CD4-positive, CD25-positive, alpha-beta regulatory T cell (primary cell): Measurements from ENCODE around the gene CCSAP. TPM values are rescaled to one million over a fixed set of nuclear protein-coding genes. Genes with fewer than 3 reads are reported as not detected.

Experiments
- ATAC-seq, 2 donors: fragments of 150-1000 bp; cut with Tn5 transposase; one replicate each; pipeline ENCODE4 v1.10.0; 2021; ENCODE audit warnings: low read depth in 2 of 2, moderate number of reproducible peaks in 2 of 2, moderate library complexity in 1 of 2
- DNase-seq, 3 donors: peaks; one replicate each; pipeline versions ENCODE4 v3.0.0 to v3.0.0-alpha.2; 2012 to 2022; ENCODE audit warnings: mixed read lengths in 1 of 3
- H3K27ac ChIP-seq: one replicate; pipeline ENCODE4 v1.7.0; 2013; ENCODE audit warnings: mild to moderate bottlenecking, low read length; ENCODE audit not compliant: insufficient read depth, poor library complexity, severe bottlenecking
- H3K27me3 ChIP-seq: one replicate; pipeline ENCODE4 v1.7.0; 2013; ENCODE audit warnings: low read length; ENCODE audit not compliant: control insufficient read depth, insufficient read depth
- H3K36me3 ChIP-seq: one replicate; pipeline ENCODE4 v1.7.0; 2013; ENCODE audit warnings: mild to moderate bottlenecking, low read length, moderate library complexity; ENCODE audit not compliant: control insufficient read depth, insufficient read depth
- H3K4me1 ChIP-seq: 2 replicates; pipeline ENCODE4 v1.7.0; 2013; ENCODE audit warnings: mild to moderate bottlenecking, low read length; ENCODE audit not compliant: insufficient read depth, control insufficient read depth, poor library complexity, severe bottlenecking
- H3K4me3 ChIP-seq: one replicate; pipeline ENCODE4 v1.7.0; 2013; ENCODE audit warnings: low read depth, mild to moderate bottlenecking, low read length, moderate library complexity
- H3K9me3 ChIP-seq, 2 experiments: 1 replicate in 1 of 2; 2 replicates in 1 of 2; pipeline ENCODE4 v1.7.0; 2013; ENCODE audit warnings: low read length in 2 of 2, mild to moderate bottlenecking in 1 of 2, moderate library complexity in 1 of 2; ENCODE audit not compliant: control insufficient read depth in 2 of 2
- H3K27ac Mint-ChIP-seq, 3 donors: one replicate each; pipeline ENCODE4 v1.8.0; 2020 to 2022; ENCODE audit warnings: mild to moderate bottlenecking in 3 of 3, mixed read lengths in 3 of 3, moderate library complexity in 2 of 3
- H3K27me3 Mint-ChIP-seq: one replicate; pipeline ENCODE4 v1.8.0; 2022; ENCODE audit warnings: mild to moderate bottlenecking, mixed read lengths
- H3K36me3 Mint-ChIP-seq: one replicate; pipeline ENCODE4 v1.8.0; 2020; ENCODE audit warnings: mixed read lengths
- H3K4me1 Mint-ChIP-seq, 4 donors: one replicate each; pipeline ENCODE4 v1.8.0; 2020 to 2022; ENCODE audit warnings: mixed read lengths in 4 of 4, mild to moderate bottlenecking in 1 of 4
- H3K4me3 Mint-ChIP-seq, 4 donors: one replicate each; pipeline ENCODE4 v1.8.0; 2020 to 2022; ENCODE audit warnings: mild to moderate bottlenecking in 4 of 4, mixed read lengths in 4 of 4, moderate library complexity in 3 of 4
- H3K9me3 Mint-ChIP-seq, 7 donors: one replicate each; pipeline ENCODE4 v1.8.0; 2020 to 2022; ENCODE audit warnings: mixed read lengths in 7 of 7, mild to moderate bottlenecking in 3 of 7, moderate library complexity in 2 of 7
- polyA plus RNA-seq, 4 donors: library from polyadenylated mRNA; unstranded; fragments of 300-500 nt; fragmentation: Illumina TruSeq; gene quantifications; one replicate each; pipeline ENCODE4 v1.2.3, GENCODE V29; 2021
- total RNA-seq: library from RNA; stranded (reverse); gene quantifications from one replicate; pipeline ENCODE4 v1.2.3, GENCODE V29; 2022

Gene CCSAP, protein sequence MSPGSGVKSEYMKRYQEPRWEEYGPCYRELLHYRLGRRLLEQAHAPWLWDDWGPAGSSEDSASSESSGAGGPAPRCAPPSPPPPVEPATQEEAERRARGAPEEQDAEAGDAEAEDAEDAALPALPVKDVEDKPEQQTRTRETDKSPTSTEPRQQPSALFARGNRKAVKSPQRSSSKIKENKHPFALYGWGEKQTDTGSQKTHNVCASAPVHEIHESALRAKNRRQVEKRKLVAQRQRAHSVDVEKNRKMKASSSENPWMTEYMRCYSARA
- 8.9 TPM for total RNA-seq
- 1 to 10 TPM; 1.5 to 3.3 (median 2.3) TPM for polyA plus RNA-seq

- H3K27me3 ChIP-seq, result no peaks in the 10 kb centered on the region
These were observed at the start of gene CCSAP for GRCh38 chr1:229342656-229343569. Gene CCSAP (minus strand): TSS chr1:229343047. CDS start chr1:229342465, 582 bp downstream.

DNA sequence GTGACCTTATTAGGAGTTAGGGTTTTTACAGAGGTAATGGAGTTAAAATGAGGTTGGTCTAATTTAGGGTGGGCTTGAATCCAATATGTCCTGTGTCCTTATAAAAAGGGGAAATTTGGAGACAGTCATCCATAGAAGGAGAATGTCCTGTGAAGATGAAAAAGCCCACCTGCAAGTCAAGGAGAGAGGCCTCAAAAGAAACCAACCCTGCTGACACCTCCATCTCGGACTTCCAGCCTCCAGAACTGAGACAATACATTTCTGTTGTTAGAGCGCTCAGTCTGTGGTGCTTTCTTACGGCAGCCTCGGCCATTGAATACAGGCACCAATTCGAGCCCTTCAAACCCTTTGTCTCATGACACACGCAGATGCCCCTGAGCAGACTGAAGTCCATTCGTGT, 47.3 kb upstream of the CCSAP start:
- no peak overlapping the region for H3K27ac ChIP-seq
- Mint-ChIP-seq H3K27me3 (peaks cover 41% of the 10 kb centered on the region), H3K4me3 (no peak overlapping the region), H3K9me3 (peaks cover 0 to 2% (median 0%) of the 10 kb centered on the region in 7 donors), H3K36me3 (no peaks in the 10 kb centered on the region), H3K27ac (no peak overlapping the region), H3K4me1 (no peaks in the 10 kb centered on the region)
- DNase-seq (no peak), ATAC-seq (no peak)
- H3K4me3 ChIP-seq, result no peak overlapping the region
- no peaks in the 10 kb centered on the region for H3K4me1 ChIP-seq
- H3K36me3 ChIP-seq, result no peaks in the 10 kb centered on the region
- peaks cover 6% of the 10 kb centered on the region for H3K27me3 ChIP-seq
- no peaks in the 10 kb centered on the region for H3K9me3 ChIP-seq

More at GRCh38 chr1:229342656-229343569, at the start of gene CCSAP:
- H3K4me1 ChIP-seq, result peaks cover 15% of the 10 kb centered on the region
- DNase-seq, result peak in 1 of 3 donors; percentile 67
- H3K9me3 ChIP-seq, result no peaks in the 10 kb centered on the region
- H3K36me3 Mint-ChIP-seq, result no peaks in the 10 kb centered on the region
- peak within 1 kb of the TSS; percentile 77 for H3K4me3 ChIP-seq
- peaks cover 30% of the 10 kb centered on the region for H3K27me3 Mint-ChIP-seq
- peak within 1 kb of the TSS; percentile 79 to 88 (median 80) for H3K27ac Mint-ChIP-seq
- H3K9me3 Mint-ChIP-seq, result peaks cover 0 to 1% (median 0%) of the 10 kb centered on the region in 7 donors
- H3K36me3 ChIP-seq, result no peaks in the 10 kb centered on the region
- H3K27ac ChIP-seq, result peak within 1 kb of the TSS; percentile 69
- H3K4me3 Mint-ChIP-seq, result peak within 1 kb of the TSS; percentile 86 to 94 (median 90)
- H3K4me1 Mint-ChIP-seq, result peaks cover 22 to 39% (median 31%) of the 10 kb centered on the region in 4 donors
- peak; percentile 51 to 52 for ATAC-seq

DNA sequence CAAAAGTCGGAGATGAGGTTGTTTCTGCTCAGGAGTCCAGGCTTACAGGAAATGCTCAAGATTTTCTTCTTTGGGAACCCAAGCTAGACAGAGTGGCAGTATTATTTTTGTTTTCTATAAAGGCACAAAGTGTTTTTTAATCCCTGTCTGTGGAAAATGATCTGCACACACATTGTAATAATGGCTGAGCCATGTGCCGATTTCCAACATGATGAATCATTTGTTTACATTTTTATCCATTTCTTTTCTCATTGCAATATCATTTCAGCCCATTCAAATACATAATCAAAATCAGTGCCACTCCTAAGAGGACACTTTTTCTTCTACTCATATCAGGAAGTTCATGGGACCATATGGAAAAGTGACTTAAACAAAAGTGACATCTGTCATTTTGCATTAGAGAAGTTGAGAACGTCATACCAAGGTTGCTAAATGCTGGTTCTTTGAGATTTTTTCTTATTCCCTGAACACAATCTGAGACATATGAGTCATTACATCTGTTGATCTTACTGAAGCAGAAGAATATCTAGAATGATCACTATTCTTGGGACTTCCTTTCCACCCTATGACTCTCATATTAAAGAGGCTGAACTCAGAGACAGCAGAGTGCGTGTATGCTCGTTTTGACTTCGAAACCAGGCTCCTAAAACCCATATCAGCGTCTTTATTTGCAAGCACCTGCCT, 46.2 kb upstream of the CCSAP start:
- Mint-ChIP-seq H3K36me3 (no peaks in the 10 kb centered on the region), H3K4me3 (no peak overlapping the region), H3K27ac (no peak overlapping the region), H3K9me3 (peaks cover 0 to 2% (median 0%) of the 10 kb centered on the region in 7 donors), H3K27me3 (peaks cover 45% of the 10 kb centered on the region), H3K4me1 (no peaks in the 10 kb centered on the region)
- H3K4me1 ChIP-seq, result no peaks in the 10 kb centered on the region
- no peak for ATAC-seq
- no peak overlapping the region for H3K27ac ChIP-seq
- no peak overlapping the region for H3K4me3 ChIP-seq
- DNase-seq, result no peak
- H3K27me3 ChIP-seq, result peaks cover 8% of the 10 kb centered on the region
- H3K36me3 ChIP-seq, result no peaks in the 10 kb centered on the region
- no peaks in the 10 kb centered on the region for H3K9me3 ChIP-seq

GRCh38 chr1:229385853-229386456, 43.1 kb upstream of the CCSAP start:
- Mint-ChIP-seq H3K9me3 (peaks cover 0 to 2% (median 0%) of the 10 kb centered on the region in 7 donors), H3K4me3 (no peak overlapping the region), H3K36me3 (no peaks in the 10 kb centered on the region), H3K27me3 (peaks cover 38% of the 10 kb centered on the region), H3K27ac (peak overlapping the region in 2 of 3 donors; percentile 62 to 72), H3K4me1 (no peaks in the 10 kb centered on the region)
- Histone ChIP-seq H3K36me3 (no peaks in the 10 kb centered on the region), H3K4me3 (no peak overlapping the region), H3K27ac (no peak overlapping the region), H3K27me3 (peaks cover 4% of the 10 kb centered on the region), H3K9me3 (no peaks in the 10 kb centered on the region), H3K4me1 (no peaks in the 10 kb centered on the region)
- ATAC-seq (no peak), DNase-seq (no peak)

DNA sequence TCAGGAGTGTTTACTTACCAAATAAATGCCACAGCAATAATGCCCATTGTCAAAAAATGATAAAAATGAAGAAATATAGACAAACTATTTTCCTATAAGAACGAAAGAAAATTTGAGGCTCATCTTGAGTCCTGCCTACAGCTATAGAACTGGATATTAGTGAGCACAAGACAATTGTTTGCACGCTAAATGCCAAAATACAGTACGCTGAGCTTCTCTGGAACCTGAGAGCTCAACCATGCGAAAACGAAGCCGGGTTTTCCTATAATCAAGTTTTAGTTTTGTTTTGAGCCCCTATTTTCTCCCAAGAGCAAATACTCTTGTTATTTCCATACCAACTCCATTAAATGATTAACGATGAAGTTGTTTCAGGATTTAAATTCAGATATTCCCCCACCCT, 42.0 kb upstream of the CCSAP start:
- Mint-ChIP-seq H3K27ac (no peak overlapping the region), H3K4me1 (no peaks in the 10 kb centered on the region), H3K36me3 (no peaks in the 10 kb centered on the region), H3K4me3 (no peak overlapping the region), H3K27me3 (peaks cover 33% of the 10 kb centered on the region), H3K9me3 (peaks cover 0 to 2% (median 0%) of the 10 kb centered on the region in 7 donors)
- ATAC-seq (no peak), DNase-seq (no peak)
- Histone ChIP-seq H3K27me3 (peaks cover 4% of the 10 kb centered on the region), H3K27ac (no peak overlapping the region), H3K36me3 (no peaks in the 10 kb centered on the region), H3K9me3 (no peaks in the 10 kb centered on the region), H3K4me1 (no peaks in the 10 kb centered on the region), H3K4me3 (no peak overlapping the region)

DNA sequence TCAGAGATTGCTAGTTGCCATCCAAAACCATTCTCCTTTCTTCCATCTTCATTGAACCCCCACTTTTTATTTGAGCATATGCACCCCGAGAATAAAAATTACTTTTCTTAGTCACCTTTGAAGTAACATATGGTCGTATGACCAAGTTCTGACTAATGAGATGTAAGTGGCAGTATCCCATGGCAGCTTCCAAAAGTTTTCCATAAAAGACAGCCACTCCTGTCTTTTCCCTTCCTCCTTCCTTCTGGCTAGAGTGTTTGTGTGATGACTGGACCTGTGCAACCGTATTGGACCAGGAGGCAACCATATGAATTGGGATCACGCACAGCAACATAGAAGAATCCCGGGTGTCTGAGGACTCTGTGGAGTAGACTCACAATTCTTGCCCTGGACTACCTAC, 41.1 kb upstream of the CCSAP start:
- H3K36me3 Mint-ChIP-seq, result no peaks in the 10 kb centered on the region
- H3K4me3 ChIP-seq, result no peak overlapping the region
- ATAC-seq (no peak), DNase-seq (no peak)
- no peak overlapping the region for H3K27ac ChIP-seq
- H3K9me3 Mint-ChIP-seq, result peaks cover 0 to 2% (median 0%) of the 10 kb centered on the region in 7 donors
- H3K36me3 ChIP-seq, result no peaks in the 10 kb centered on the region
- H3K27ac Mint-ChIP-seq, result no peak overlapping the region
- H3K9me3 ChIP-seq, result no peaks in the 10 kb centered on the region
- H3K4me1 ChIP-seq, result no peaks in the 10 kb centered on the region
- no peak overlapping the region for H3K4me3 Mint-ChIP-seq
- H3K27me3 ChIP-seq, result peaks cover 4% of the 10 kb centered on the region
- H3K4me1 Mint-ChIP-seq, result no peaks in the 10 kb centered on the region
- peaks cover 26% of the 10 kb centered on the region for H3K27me3 Mint-ChIP-seq

- no peak overlapping the region for H3K4me3 ChIP-seq
- H3K27ac ChIP-seq, result no peak overlapping the region
- peak overlapping the region in 1 of 3 donors; percentile 9 for H3K27ac Mint-ChIP-seq
- H3K36me3 ChIP-seq, result no peaks in the 10 kb centered on the region
- H3K9me3 ChIP-seq, result no peaks in the 10 kb centered on the region
- H3K4me1 Mint-ChIP-seq, result no peaks in the 10 kb centered on the region
- ATAC-seq (no peak), DNase-seq (no peak)
- no peak overlapping the region for H3K4me3 Mint-ChIP-seq
- H3K4me1 ChIP-seq, result no peaks in the 10 kb centered on the region
- peaks cover 31% of the 10 kb centered on the region for H3K27me3 Mint-ChIP-seq
- H3K9me3 Mint-ChIP-seq, result peaks cover 0 to 2% (median 0%) of the 10 kb centered on the region in 7 donors
- H3K36me3 Mint-ChIP-seq, result no peaks in the 10 kb centered on the region
- peaks cover 4% of the 10 kb centered on the region for H3K27me3 ChIP-seq
These were observed 40.3 kb upstream of the CCSAP start for GRCh38 chr1:229383188-229383587.
